Colonic mucosa (tissue), 4 donors: ENCODE results near the gene PRKG2. TPM values are rescaled to one million over a fixed set of nuclear protein-coding genes. Genes with fewer than 3 reads are reported as not detected.
A peak's percentile ranks its signal among the peaks of the same experiment; 100 is the strongest.
"Not testable (repeated sequence)": the region's sequence is repeated elsewhere in the genome, so short reads cannot be mapped to it uniquely, and the experiment has no call there.

Experiments used
- DNase-seq: peaks from one replicate; pipeline ENCODE4 v3.0.0-alpha.2; 2020
- H3K27ac ChIP-seq: fragments of 200-600 bp; one replicate; pipeline ENCODE4 v1.8.0; 2021
- H3K27me3 ChIP-seq: fragments of 200-600 bp; one replicate; pipeline ENCODE4 v1.8.0; 2021
- H3K36me3 ChIP-seq: fragments of 200-600 bp; one replicate; pipeline ENCODE4 v1.8.0; 2021
- H3K4me1 ChIP-seq: fragments of 200-600 bp; one replicate; pipeline ENCODE4 v1.8.0; 2021; ENCODE audit warnings: mild to moderate bottlenecking
- H3K4me3 ChIP-seq: fragments of 200-600 bp; one replicate; pipeline ENCODE4 v1.8.0; 2021
- H3K9ac ChIP-seq, 2 donors: one replicate each; pipeline ENCODE4 v1.7.0; 2013; ENCODE audit warnings: control low read depth in 2 of 2, low read depth in 2 of 2, low read length in 2 of 2
- H3K9me3 ChIP-seq: fragments of 200-600 bp; one replicate; pipeline ENCODE4 v1.8.0; 2021
- CTCF ChIP-seq: fragments of 200-600 bp; IDR thresholded peaks from one replicate; pipeline ENCODE4 v1.8.0; 2022; ENCODE audit warnings: antibody characterized with exemption, mild to moderate bottlenecking
- intact Hi-C: fragments of 100-400 bp; cut with DNase I; formaldehyde crosslinking; loops from one replicate; pipeline ENCODE4 v1.14.1; 2022
- total RNA-seq, 2 donors: library from RNA; stranded (reverse); fragmentation: NEBNext Ultra II Directional in 1 of 2; extraction: Animal tissue kit (Norgen Biotek cat#: 25700) in 1 of 2; gene quantifications; one replicate each; pipeline ENCODE4 v1.2.1, GENCODE V29; 2021
- donor health status: healthy.
- donor health status: DM: no; HTN: no; CAD: no.
- donor health status: DM: no; HTN: no; CAD: no.

Gene PRKG2
- total RNA-seq, 2 donors from 2014 or later = 1.8 to 2.3 TPM

- Histone ChIP-seq H3K9me3 (no peaks in the 10 kb centered on the region), H3K27me3 (no peaks in the 10 kb centered on the region), H3K4me3 (no peak overlapping the region), H3K36me3 (no peaks in the 10 kb centered on the region), H3K9ac (no peak overlapping the region), H3K4me1 (no peaks in the 10 kb centered on the region), H3K27ac (no peak overlapping the region)
- TF ChIP-seq CTCF = no peak
- intact Hi-C loops = no loop called here
- no peak for DNase-seq
Measured at GRCh38 chr4:81166458-81167160, 48.4 kb downstream of the PRKG2 start.

DNA sequence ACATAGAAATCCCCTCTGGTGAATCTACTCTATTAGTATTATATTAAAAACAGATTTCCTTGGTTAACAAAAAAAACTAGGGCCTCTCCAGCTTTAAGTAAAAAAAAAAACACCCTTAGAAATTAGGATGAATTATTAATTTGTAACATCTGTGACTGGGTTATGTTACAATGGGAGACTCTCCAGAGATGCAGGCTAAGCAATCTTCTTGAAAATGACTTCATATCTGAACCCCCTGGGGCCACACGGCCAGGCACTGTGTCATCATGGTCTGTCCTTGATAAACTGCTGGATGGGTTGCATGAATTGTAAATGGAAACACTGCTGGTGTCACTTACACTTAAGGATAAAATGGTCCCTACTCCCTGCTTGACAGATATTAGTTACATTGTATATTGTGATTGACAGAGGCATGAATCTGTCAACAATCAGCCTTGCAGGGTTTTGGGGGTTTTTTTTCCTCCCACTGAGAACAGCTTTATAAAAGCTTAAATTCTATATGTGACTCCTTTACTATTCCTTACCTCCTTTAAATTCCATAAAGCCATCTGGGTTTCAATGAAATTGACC is 49.1 kb downstream of the PRKG2 start:
- no peak for DNase-seq
- no peaks in the 10 kb centered on the region for H3K27me3 ChIP-seq
- H3K9ac ChIP-seq = no peak overlapping the region
- H3K4me1 ChIP-seq = no peaks in the 10 kb centered on the region
- no peaks in the 10 kb centered on the region for H3K9me3 ChIP-seq
- no peaks in the 10 kb centered on the region for H3K36me3 ChIP-seq
- TF ChIP-seq CTCF = no peak
- H3K27ac ChIP-seq = no peak overlapping the region
- no peak overlapping the region for H3K4me3 ChIP-seq
- intact Hi-C loops = no loop called here

- peak overlapping the region; percentile 8 for H3K27ac ChIP-seq
- H3K36me3 ChIP-seq = no peaks in the 10 kb centered on the region
- TF ChIP-seq CTCF = no peak
- H3K9ac ChIP-seq = no peak overlapping the region
- DNase-seq = peak; percentile 40
- no peaks in the 10 kb centered on the region for H3K4me1 ChIP-seq
- H3K9me3 ChIP-seq = no peaks in the 10 kb centered on the region
- no peaks in the 10 kb centered on the region for H3K27me3 ChIP-seq
- intact Hi-C loops = no loop called here
- no peak overlapping the region for H3K4me3 ChIP-seq
Measured at GRCh38 chr4:81164623-81165416, 50.2 kb downstream of the PRKG2 start.

- no peak overlapping the region for H3K9ac ChIP-seq
- peak; percentile 61 for DNase-seq
- H3K4me3 ChIP-seq = no peak overlapping the region
- H3K27me3 ChIP-seq = no peaks in the 10 kb centered on the region
- H3K36me3 ChIP-seq = no peaks in the 10 kb centered on the region
- peak overlapping the region; percentile 14 for H3K27ac ChIP-seq
- no peaks in the 10 kb centered on the region for H3K4me1 ChIP-seq
- TF ChIP-seq CTCF = no peak
- no peaks in the 10 kb centered on the region for H3K9me3 ChIP-seq
- intact Hi-C loops = no loop called here
Measured at GRCh38 chr4:81164126-81164525, 50.9 kb downstream of the PRKG2 start.

GRCh38 chr4:81162752-81163458 is 52.1 kb downstream of the PRKG2 start:
- Histone ChIP-seq H3K27ac (no peak overlapping the region), H3K4me3 (no peak overlapping the region), H3K9me3 (no peaks in the 10 kb centered on the region), H3K9ac (no peak overlapping the region), H3K36me3 (no peaks in the 10 kb centered on the region), H3K4me1 (no peaks in the 10 kb centered on the region), H3K27me3 (no peaks in the 10 kb centered on the region)
- no peak for DNase-seq
- TF ChIP-seq CTCF = no peak
- intact Hi-C loops = no loop called here

- Histone ChIP-seq H3K4me3 (peak overlapping the region; percentile 25), H3K27ac (peak overlapping the region; percentile 38)
- H3K27me3 ChIP-seq, intact Hi-C loops, H3K9me3 ChIP-seq, H3K4me1 ChIP-seq, H3K36me3 ChIP-seq, H3K9ac ChIP-seq: not testable (repeated sequence)
- peak; percentile 55 for DNase-seq
Measured at GRCh38 chr4:81153714-81154323, 61.2 kb downstream of the PRKG2 start.
